Ishikawa (cell line): ENCODE measurements around the gene DIAPH2.

ENCODE experiments used
- CEBPB ChIP-seq: IDR thresholded peaks from 2 replicates; pipeline ENCODE4 v1.6.1; 2012
- CREB1 ChIP-seq: IDR thresholded peaks from 2 replicates; pipeline ENCODE4 v1.6.1; 2012; ENCODE audit warnings: low read depth
- EGR1 ChIP-seq: IDR thresholded peaks from 2 replicates; pipeline ENCODE4 v1.6.1; 2012
- EP300 ChIP-seq: IDR thresholded peaks from 2 replicates; pipeline ENCODE4 v1.6.1; 2012; ENCODE audit warnings: borderline replicate concordance
- FOXM1 ChIP-seq: IDR thresholded peaks from 2 replicates; pipeline ENCODE4 v1.6.1; 2012; ENCODE audit warnings: low read depth, borderline replicate concordance
- MAX ChIP-seq: IDR thresholded peaks from 2 replicates; pipeline ENCODE4 v1.6.1; 2012
- NFIC ChIP-seq: IDR thresholded peaks from 2 replicates; pipeline ENCODE4 v1.6.1; 2012
- RAD21 ChIP-seq: IDR thresholded peaks from 2 replicates; pipeline ENCODE4 v1.6.1; 2012; ENCODE audit warnings: low read depth
- REST ChIP-seq: IDR thresholded peaks from 2 replicates; pipeline ENCODE4 v1.6.1; 2012; ENCODE audit warnings: low read depth, mild to moderate bottlenecking
- TAF1 ChIP-seq: IDR thresholded peaks from 2 replicates; pipeline ENCODE4 v1.6.1; 2012; ENCODE audit warnings: low read depth, mild to moderate bottlenecking
- TCF12 ChIP-seq: IDR thresholded peaks from 2 replicates; pipeline ENCODE4 v1.6.1; 2012; ENCODE audit warnings: low read depth
- TEAD4 ChIP-seq: IDR thresholded peaks from 2 replicates; pipeline ENCODE4 v1.6.1; 2012
- USF1 ChIP-seq: IDR thresholded peaks from 2 replicates; pipeline ENCODE4 v1.6.1; 2012
- YY1 ChIP-seq: IDR thresholded peaks from 2 replicates; pipeline ENCODE4 v1.6.1; 2012; ENCODE audit warnings: low read depth

- TF ChIP-seq FOXM1 (no peak), MAX (no peak), TAF1 (no peak), CEBPB (no peak), NFIC (no peak), CREB1 (no peak), RAD21 (no peak), EP300 (no peak), EGR1 (no peak), USF1 (no peak), REST (no peak), YY1 (no peak), TCF12 (no peak), TEAD4 (no peak)
Measured at GRCh38 chrX:97402333-97402732, 717.7 kb downstream of the DIAPH2 start.
